ENCODE results near the gene FLT1.

The FLT1 gene

GRCh38 chr13:28301839-28302238 lies 193.1 kb downstream of the FLT1 start:
- no peak for DNase-seq

GRCh38 chr13:28299916-28300315 lies 195.0 kb downstream of the FLT1 start:
- no peak for DNase-seq

GRCh38 chr13:28297341-28297740 lies 197.6 kb downstream of the FLT1 start:
- DNase-seq: no peak

DNA sequence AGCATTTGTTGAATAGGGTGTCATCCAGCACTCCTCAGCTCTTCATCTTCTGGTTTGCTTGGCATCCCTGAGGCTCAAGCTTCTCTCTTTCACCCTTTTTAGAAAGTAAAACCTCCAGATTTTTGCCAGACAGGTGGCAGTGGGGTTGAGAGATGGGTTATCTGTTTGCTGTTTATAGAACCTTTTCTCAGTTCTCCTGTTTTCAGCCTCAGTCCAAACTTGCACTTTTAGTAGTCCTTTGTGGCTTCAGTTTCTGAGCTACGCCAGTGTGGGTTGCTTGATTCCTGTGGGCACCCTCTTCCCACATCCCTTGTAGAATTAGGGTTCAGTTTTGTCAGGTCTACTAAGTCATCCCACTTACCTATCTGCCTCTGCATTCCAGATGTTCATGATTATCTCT lies 208.7 kb downstream of the FLT1 start:
- no peak for DNase-seq

DNA sequence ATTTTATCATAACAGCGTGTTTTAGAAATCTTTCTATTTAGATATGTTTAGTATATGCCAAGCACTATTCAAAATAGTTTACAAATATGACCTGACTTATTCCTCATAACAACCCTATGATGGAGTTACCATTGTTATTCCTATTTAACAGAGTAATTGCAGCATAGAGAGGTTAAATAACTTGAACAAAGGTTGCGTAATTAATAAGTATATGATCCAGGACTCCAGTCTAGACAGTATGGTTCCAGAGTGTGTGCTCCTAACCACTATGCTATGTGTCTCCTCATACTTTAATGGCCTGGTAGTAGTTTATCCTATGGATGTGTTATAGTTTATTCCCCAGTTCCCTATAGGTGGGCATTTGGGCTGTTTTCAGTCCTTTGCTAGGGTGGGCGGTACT lies 211.3 kb downstream of the FLT1 start:
- DNase-seq: no peak

GRCh38 chr13:28282451-28282850 lies 212.5 kb downstream of the FLT1 start:
- DNase-seq: no peak

DNA sequence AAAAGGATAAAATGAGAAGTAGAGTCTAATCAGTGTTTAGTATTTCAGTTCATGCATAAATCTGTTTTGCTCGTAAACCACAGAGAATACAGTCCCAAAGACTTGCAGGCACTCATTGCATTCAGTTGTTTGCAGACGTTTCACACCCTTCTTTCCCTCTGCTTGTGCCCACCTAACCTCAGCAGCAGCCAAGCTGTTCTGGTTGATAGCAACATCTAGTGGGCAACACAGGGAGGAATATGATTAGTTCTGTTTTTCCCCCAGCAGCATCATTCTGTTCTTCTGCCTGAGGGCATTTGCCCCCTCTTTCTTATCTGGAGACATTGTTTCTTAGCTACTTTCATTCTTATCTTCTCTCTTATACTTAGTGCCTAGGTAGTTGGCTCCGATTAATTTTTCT lies 221.0 kb downstream of the FLT1 start:
- no peak for DNase-seq

DNA sequence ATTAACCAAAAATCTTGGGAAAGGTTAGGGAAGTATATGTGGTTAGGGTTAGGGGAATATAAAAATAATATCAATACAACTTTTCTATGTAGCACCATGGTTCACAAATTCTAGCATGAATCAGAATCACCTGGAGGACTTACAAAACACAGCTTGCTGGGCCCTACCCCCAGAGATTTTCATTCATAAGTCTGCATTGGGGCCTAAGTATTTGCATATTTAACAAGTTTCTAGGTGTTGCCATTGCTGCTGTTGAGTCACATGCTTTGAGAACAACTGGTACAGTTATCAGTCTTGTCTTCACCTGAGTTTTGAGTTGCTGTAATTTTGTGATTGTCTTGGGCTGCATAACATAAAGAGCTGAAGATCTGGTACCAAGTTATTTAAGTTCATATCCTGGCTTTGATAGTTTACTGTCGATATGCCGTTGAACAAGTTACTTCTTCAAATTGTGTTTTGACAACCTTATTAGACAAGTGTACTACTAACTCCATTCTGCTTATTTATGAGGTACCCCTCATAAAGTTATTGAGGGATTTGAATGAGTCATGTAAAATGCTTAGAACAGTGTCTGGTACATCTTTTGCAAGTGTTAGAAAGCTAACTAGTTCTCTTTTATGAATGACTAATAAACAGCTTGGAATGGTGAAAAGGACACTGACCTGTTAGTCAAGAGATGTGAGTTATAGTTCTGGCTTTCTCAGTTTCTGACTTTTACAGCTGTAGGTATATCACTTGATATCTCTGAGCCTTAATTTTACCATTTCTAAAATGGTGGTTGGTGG lies 223.7 kb downstream of the FLT1 start:
- no peak for DNase-seq

DNA sequence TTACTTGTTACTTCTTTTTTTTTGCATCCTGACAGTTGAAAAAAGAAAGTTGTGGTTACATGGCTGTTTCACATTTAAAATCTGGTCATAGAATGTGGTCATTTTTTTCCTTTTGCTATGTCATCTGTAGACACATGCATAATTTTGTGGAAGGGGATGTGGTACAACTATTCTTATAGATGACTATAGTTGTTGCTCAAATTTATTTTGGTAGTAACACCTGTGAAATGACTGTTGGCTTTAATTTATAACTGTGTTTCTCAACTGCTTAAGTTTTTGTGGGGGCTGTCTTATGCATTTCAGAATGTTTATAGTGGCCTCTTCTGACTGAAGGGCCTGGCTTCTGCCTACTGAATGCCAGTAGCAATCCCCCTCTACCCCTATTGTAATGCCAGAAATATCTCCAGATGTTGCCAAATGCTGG lies 226.1 kb downstream of the FLT1 start:
- DNase-seq: no peak

GRCh38 chr13:28267497-28267896 lies 227.4 kb downstream of the FLT1 start:
- DNase-seq: no peak

GRCh38 chr13:28258417-28258816 lies 236.5 kb downstream of the FLT1 start:
- DNase-seq: no peak

DNA sequence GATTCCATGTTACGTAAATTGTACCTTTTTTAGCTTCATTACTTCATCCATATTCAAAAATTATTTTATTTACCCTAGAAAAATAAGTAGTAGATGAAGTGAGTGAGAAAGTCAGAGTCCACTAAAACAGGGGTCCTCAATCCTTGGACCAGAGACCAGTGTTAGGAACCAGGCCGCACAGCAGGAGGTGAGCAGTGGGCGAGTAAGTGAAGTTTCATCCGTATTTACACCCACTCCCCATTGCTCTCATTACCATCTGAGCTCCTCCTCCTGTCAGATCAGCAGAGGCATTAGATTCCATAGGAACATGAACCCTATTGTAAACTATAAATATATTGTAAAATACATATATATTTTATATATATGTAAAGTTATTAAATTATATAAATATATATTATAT lies 237.6 kb downstream of the FLT1 start:
- no peak for DNase-seq

- DNase-seq: no peak
These were observed 242.4 kb downstream of the FLT1 start for GRCh38 chr13:28252547-28252946.

GRCh38 chr13:28251466-28251865 lies 243.5 kb downstream of the FLT1 start:
- no peak for DNase-seq

DNA sequence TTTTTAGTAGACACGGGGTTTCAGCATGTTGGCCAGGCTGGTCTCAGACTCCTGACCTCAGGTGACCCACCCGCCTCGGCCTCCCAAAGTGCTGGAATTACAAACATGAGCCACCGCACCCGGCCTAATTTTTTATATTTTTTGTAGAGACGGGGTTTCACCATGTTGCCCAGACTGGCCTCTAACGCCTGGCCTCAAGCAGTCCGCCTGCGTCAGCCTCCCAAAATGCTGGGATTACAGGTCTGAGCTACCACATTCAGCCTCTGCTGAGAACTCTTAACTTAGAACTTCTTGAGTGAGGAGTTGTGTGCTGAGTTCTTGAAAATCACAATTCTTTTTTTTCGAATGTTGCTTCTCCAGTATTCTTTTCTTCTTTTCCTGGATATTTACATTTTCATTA lies 244.4 kb downstream of the FLT1 start:
- DNase-seq: no peak

Measured in NCI-H1092 (cell line).